Stomach (tissue), 4 donors: ENCODE results near the gene KRT37.

Experiments used
- CTCF ChIP-seq, 7 experiments: fragments of 450-650 bp in 4 of 7; fragments of 200-600 bp in 3 of 7; sonication (generic) in 3 of 7; IDR thresholded peaks; one replicate each; pipeline ENCODE4 v1.5.1; 2016 to 2019; ENCODE audit warnings: antibody characterized with exemption in 7 of 7, control low read depth in 2 of 7, mild to moderate bottlenecking in 1 of 7
- EP300 ChIP-seq: sonication (generic); formaldehyde crosslinking; IDR thresholded peaks from one replicate; pipeline ENCODE4 v1.6.1; 2017; ENCODE audit warnings: antibody characterized with exemption
- POLR2A ChIP-seq, 4 donors: fragments of 450-650 bp; IDR thresholded peaks; one replicate each; pipeline ENCODE4 v1.6.1; 2016; ENCODE audit warnings: antibody characterized with exemption in 4 of 4, control low read depth in 2 of 4, mild to moderate bottlenecking in 1 of 4, moderate library complexity in 1 of 4
- POLR2AphosphoS5 ChIP-seq, 3 donors: sonication (generic); formaldehyde crosslinking; IDR thresholded peaks; one replicate each; pipeline ENCODE4 v1.6.1; 2016; ENCODE audit warnings: antibody characterized with exemption in 3 of 3

GRCh38 chr17:41393294-41393693, 31.1 kb downstream of the KRT37 start:
- TF ChIP-seq POLR2A (IDR thresholded peaks at IDR 0.05) (no peak), CTCF (IDR thresholded peaks at IDR 0.05) (no peak), POLR2AphosphoS5 (IDR thresholded peaks at IDR 0.05) (no peak), EP300 (no peak)
